Measurements from ENCODE around the gene GIMAP7.

GRCh38 chr7:150489782-150490181 is 24.9 kb upstream of the GIMAP7 start:
- no peak for TF ChIP-seq CTCF (IDR thresholded peaks at IDR 0.05)
- no peak for TF ChIP-seq POLR2AphosphoS5 (IDR thresholded peaks at IDR 0.05)
- TF ChIP-seq POLR2A (IDR thresholded peaks at IDR 0.05), result no peak
- TF ChIP-seq EP300 (IDR thresholded peaks at IDR 0.05; ENCODE audit: low read depth), result no peak
